HG03442 (cell line): Measurements from ENCODE around the gene SNCAIP.
A peak's percentile ranks its signal among the peaks of the same experiment; 100 is the strongest.

ENCODE experiments used
- ATAC-seq: cut with Tn5 transposase; IDR thresholded peaks from one replicate; pipeline ENCODE4 v1.9.1; 2021; ENCODE audit warnings: mild to moderate bottlenecking, moderate library complexity; ENCODE audit not compliant: unreplicated experiment

Gene SNCAIP

GRCh38 chr5:122311961-122312590 lies at the start of gene SNCAIP:
SNCAIP (plus strand) TSS chr5:122312237; CDS start chr5:122391135, 78,898 bp downstream.
- ATAC-seq, result peak; percentile 70

- ATAC-seq, result no peak
Measured at GRCh38 chr5:122263352-122264030, 48.5 kb upstream of the SNCAIP start.

GRCh38 chr5:122264610-122265009 lies 47.4 kb upstream of the SNCAIP start:
- ATAC-seq, result no peak

- ATAC-seq, result no peak
Measured at GRCh38 chr5:122267185-122267584, 44.9 kb upstream of the SNCAIP start.

- no peak for ATAC-seq
Measured at GRCh38 chr5:122273696-122274095, 38.3 kb upstream of the SNCAIP start.

- no peak for ATAC-seq
Measured at GRCh38 chr5:122283592-122283991, 28.4 kb upstream of the SNCAIP start.

- no peak for ATAC-seq
Measured at GRCh38 chr5:122286541-122286940, 25.5 kb upstream of the SNCAIP start.

GRCh38 chr5:122287101-122287500 lies 24.9 kb upstream of the SNCAIP start:
- ATAC-seq, result no peak

GRCh38 chr5:122291000-122291901 lies 20.8 kb upstream of the SNCAIP start:
- ATAC-seq, result no peak

GRCh38 chr5:122292332-122292731 lies 19.7 kb upstream of the SNCAIP start:
- ATAC-seq, result no peak

GRCh38 chr5:122295138-122295537 lies 16.9 kb upstream of the SNCAIP start:
- ATAC-seq, result no peak

- ATAC-seq, result no peak
Measured at GRCh38 chr5:122296871-122297270, 15.2 kb upstream of the SNCAIP start.

GRCh38 chr5:122297587-122298298 lies 14.3 kb upstream of the SNCAIP start:
- peak; percentile 86 for ATAC-seq

- ATAC-seq, result no peak
Measured at GRCh38 chr5:122300374-122300773, 11.7 kb upstream of the SNCAIP start.

GRCh38 chr5:122301016-122301415 lies 11.0 kb upstream of the SNCAIP start:
- no peak for ATAC-seq

GRCh38 chr5:122304471-122305215 lies 7.4 kb upstream of the SNCAIP start:
- no peak for ATAC-seq

GRCh38 chr5:122306461-122306860 lies 5.6 kb upstream of the SNCAIP start:
- no peak for ATAC-seq

- no peak for ATAC-seq
Measured at GRCh38 chr5:122310889-122311288, 1.1 kb upstream of the SNCAIP start.

GRCh38 chr5:122311497-122311960 lies 508 bp upstream of the SNCAIP start:
- ATAC-seq, result no peak
